ENCODE results near the gene FHDC1. TPM values are rescaled to one million over a fixed set of nuclear protein-coding genes. Genes with fewer than 3 reads are reported as not detected.

The FHDC1 gene
- total RNA-seq, 1 donor from 2014 or later, result 2.1 TPM

GRCh38 chr4:152956650-152957436 lies 20.7 kb downstream of the FHDC1 start:
- TF ChIP-seq CTCF (conservative IDR thresholded peaks at IDR 0.05; ENCODE audit: low read depth, low read length), result no peak
- H3K4me3 ChIP-seq (ENCODE audit: low read depth, low read length), result no peak overlapping the region
- no peak for DNase-seq (ENCODE audit: low read depth)

- no peak overlapping the region for H3K4me3 ChIP-seq (ENCODE audit: low read depth, low read length)
- TF ChIP-seq CTCF (conservative IDR thresholded peaks at IDR 0.05; ENCODE audit: low read depth, low read length), result peak; percentile 22
- no peak for DNase-seq (ENCODE audit: low read depth)
These were observed 21.5 kb downstream of the FHDC1 start for GRCh38 chr4:152957437-152958171.

- no peak overlapping the region for H3K4me3 ChIP-seq (ENCODE audit: low read depth, low read length)
- no peak for TF ChIP-seq CTCF (conservative IDR thresholded peaks at IDR 0.05; ENCODE audit: low read depth, low read length)
- DNase-seq (ENCODE audit: low read depth), result no peak
These were observed 23.0 kb downstream of the FHDC1 start for GRCh38 chr4:152959080-152959479.

- no peak for TF ChIP-seq CTCF (conservative IDR thresholded peaks at IDR 0.05; ENCODE audit: low read depth, low read length)
- no peak overlapping the region for H3K4me3 ChIP-seq (ENCODE audit: low read depth, low read length)
- no peak for DNase-seq (ENCODE audit: low read depth)
These were observed 24.0 kb downstream of the FHDC1 start for GRCh38 chr4:152960082-152960481.

- no peak for DNase-seq (ENCODE audit: low read depth)
- TF ChIP-seq CTCF (conservative IDR thresholded peaks at IDR 0.05; ENCODE audit: low read depth, low read length), result no peak
- no peak overlapping the region for H3K4me3 ChIP-seq (ENCODE audit: low read depth, low read length)
These were observed 25.1 kb downstream of the FHDC1 start for GRCh38 chr4:152961014-152961772.

- no peak for TF ChIP-seq CTCF (conservative IDR thresholded peaks at IDR 0.05; ENCODE audit: low read depth, low read length)
- DNase-seq (ENCODE audit: low read depth), result no peak
- H3K4me3 ChIP-seq (ENCODE audit: low read depth, low read length), result no peak overlapping the region
These were observed 25.6 kb downstream of the FHDC1 start for GRCh38 chr4:152961773-152962115.
